ENCODE data around the gene ST6GALNAC3.

The ST6GALNAC3 gene

GRCh38 chr1:76577525-76578185 lies 503.1 kb downstream of the ST6GALNAC3 start:
- DNase-seq = no peak
- Histone ChIP-seq H2BK120ac (ENCODE audit: low read depth, low read length) (no peak overlapping the region), H3K79me1 (ENCODE audit: low read length) (no peaks in the 10 kb centered on the region), H2BK15ac (replicated peaks; ENCODE audit: low read depth) (no peak overlapping the region), H3K27ac (ENCODE audit: low read depth, low read length) (no peak overlapping the region), H3K36me3 (ENCODE audit: control insufficient read depth, insufficient read depth, low read length) (no peaks in the 10 kb centered on the region), H3K4me1 (ENCODE audit: control insufficient read depth, low read depth, low read length) (no peaks in the 10 kb centered on the region), H3K79me2 (ENCODE audit: control insufficient read depth, insufficient read depth, low read length) (no peaks in the 10 kb centered on the region), H3K56ac (ENCODE audit: low read length) (no peak overlapping the region), H3K4me2 (ENCODE audit: low read length) (no peak overlapping the region), H3K23ac (ENCODE audit: low read length) (no peak overlapping the region), H3K9ac (ENCODE audit: low read length) (no peak overlapping the region), H2BK5ac (ENCODE audit: low read length) (no peak overlapping the region), H3K4ac (ENCODE audit: low read depth, low read length) (no peak overlapping the region), H4K8ac (ENCODE audit: low read depth, low read length) (no peak overlapping the region), H3K18ac (ENCODE audit: low read length) (no peak overlapping the region), H3K4me3 (ENCODE audit: low read length) (no peak overlapping the region), H2AK5ac (ENCODE audit: low read length) (no peak overlapping the region), H4K5ac (ENCODE audit: low read length) (no peak overlapping the region), H3K27me3 (ENCODE audit: insufficient read depth, low read length, poor library complexity) (no peaks in the 10 kb centered on the region)
- no CpG with 5 or more reads among the region's 3 CpGs for WGBS (ENCODE audit: extremely low coverage, insufficient coverage, low lambda C conversion rate)

GRCh38 chr1:76580206-76580605 lies 505.7 kb downstream of the ST6GALNAC3 start:
- Histone ChIP-seq H3K27ac (ENCODE audit: low read depth, low read length) (no peak overlapping the region), H2AK5ac (ENCODE audit: low read length) (no peak overlapping the region), H3K4me2 (ENCODE audit: low read length) (no peak overlapping the region), H3K79me1 (ENCODE audit: low read length) (no peaks in the 10 kb centered on the region), H4K8ac (ENCODE audit: low read depth, low read length) (no peak overlapping the region), H3K27me3 (ENCODE audit: insufficient read depth, low read length, poor library complexity) (no peaks in the 10 kb centered on the region), H3K4me3 (ENCODE audit: low read length) (no peak overlapping the region), H3K36me3 (ENCODE audit: control insufficient read depth, insufficient read depth, low read length) (no peaks in the 10 kb centered on the region), H3K4me1 (ENCODE audit: control insufficient read depth, low read depth, low read length) (no peaks in the 10 kb centered on the region), H3K23ac (ENCODE audit: low read length) (no peak overlapping the region), H2BK120ac (ENCODE audit: low read depth, low read length) (no peak overlapping the region), H3K56ac (ENCODE audit: low read length) (no peak overlapping the region), H3K79me2 (ENCODE audit: control insufficient read depth, insufficient read depth, low read length) (no peaks in the 10 kb centered on the region), H4K5ac (ENCODE audit: low read length) (no peak overlapping the region), H3K4ac (ENCODE audit: low read depth, low read length) (no peak overlapping the region), H2BK5ac (ENCODE audit: low read length) (no peak overlapping the region), H2BK15ac (replicated peaks; ENCODE audit: low read depth) (no peak overlapping the region), H3K18ac (ENCODE audit: low read length) (no peak overlapping the region), H3K9ac (ENCODE audit: low read length) (no peak overlapping the region)
- DNase-seq = peak; percentile 8
- no CpG with 5 or more reads among the region's 2 CpGs for WGBS (ENCODE audit: extremely low coverage, insufficient coverage, low lambda C conversion rate)

- WGBS (ENCODE audit: extremely low coverage, insufficient coverage, low lambda C conversion rate) = no CpG with 5 or more reads among the region's 2 CpGs
- Histone ChIP-seq H2BK5ac (ENCODE audit: low read length) (no peak overlapping the region), H3K4me1 (ENCODE audit: control insufficient read depth, low read depth, low read length) (no peaks in the 10 kb centered on the region)
Measured at GRCh38 chr1:76581712-76582111, 507.2 kb downstream of the ST6GALNAC3 start.

GRCh38 chr1:76583235-76583868 lies 508.8 kb downstream of the ST6GALNAC3 start:
- Histone ChIP-seq H3K4me2 (ENCODE audit: low read length) (no peak overlapping the region), H3K4me3 (ENCODE audit: low read length) (no peak overlapping the region), H4K8ac (ENCODE audit: low read depth, low read length) (no peak overlapping the region), H2BK5ac (ENCODE audit: low read length) (no peak overlapping the region), H3K9ac (ENCODE audit: low read length) (no peak overlapping the region), H3K27me3 (ENCODE audit: insufficient read depth, low read length, poor library complexity) (no peaks in the 10 kb centered on the region), H3K27ac (ENCODE audit: low read depth, low read length) (no peak overlapping the region), H2BK15ac (replicated peaks; ENCODE audit: low read depth) (no peak overlapping the region), H3K23ac (ENCODE audit: low read length) (no peak overlapping the region), H4K5ac (ENCODE audit: low read length) (no peak overlapping the region), H2AK5ac (ENCODE audit: low read length) (no peak overlapping the region), H3K56ac (ENCODE audit: low read length) (no peak overlapping the region), H3K18ac (ENCODE audit: low read length) (no peak overlapping the region), H3K79me1 (ENCODE audit: low read length) (no peaks in the 10 kb centered on the region), H3K79me2 (ENCODE audit: control insufficient read depth, insufficient read depth, low read length) (no peaks in the 10 kb centered on the region), H2BK120ac (ENCODE audit: low read depth, low read length) (no peak overlapping the region), H3K4ac (ENCODE audit: low read depth, low read length) (no peak overlapping the region), H3K4me1 (ENCODE audit: control insufficient read depth, low read depth, low read length) (no peaks in the 10 kb centered on the region), H3K36me3 (ENCODE audit: control insufficient read depth, insufficient read depth, low read length) (no peaks in the 10 kb centered on the region)
- no CpG with 5 or more reads among the region's 3 CpGs for WGBS (ENCODE audit: extremely low coverage, insufficient coverage, low lambda C conversion rate)
- no peak for DNase-seq

More at GRCh38 chr1:76581712-76582111, 507.2 kb downstream of the ST6GALNAC3 start:
- H3K79me1 ChIP-seq (ENCODE audit: low read length) = no peaks in the 10 kb centered on the region
- no peak overlapping the region for H2BK120ac ChIP-seq (ENCODE audit: low read depth, low read length)
- H3K23ac ChIP-seq (ENCODE audit: low read length) = no peak overlapping the region
- H3K27ac ChIP-seq (ENCODE audit: low read depth, low read length) = no peak overlapping the region
- H3K18ac ChIP-seq (ENCODE audit: low read length) = no peak overlapping the region
- H3K9ac ChIP-seq (ENCODE audit: low read length) = no peak overlapping the region
- no peak overlapping the region for H3K56ac ChIP-seq (ENCODE audit: low read length)
- no peak overlapping the region for H2BK15ac ChIP-seq (replicated peaks; ENCODE audit: low read depth)
- H3K27me3 ChIP-seq (ENCODE audit: insufficient read depth, low read length, poor library complexity) = no peaks in the 10 kb centered on the region
- no peak overlapping the region for H4K8ac ChIP-seq (ENCODE audit: low read depth, low read length)
- no peak overlapping the region for H3K4me2 ChIP-seq (ENCODE audit: low read length)
- H2AK5ac ChIP-seq (ENCODE audit: low read length) = no peak overlapping the region
- DNase-seq = no peak
- no peaks in the 10 kb centered on the region for H3K36me3 ChIP-seq (ENCODE audit: control insufficient read depth, insufficient read depth, low read length)
- H3K4me3 ChIP-seq (ENCODE audit: low read length) = no peak overlapping the region
- no peaks in the 10 kb centered on the region for H3K79me2 ChIP-seq (ENCODE audit: control insufficient read depth, insufficient read depth, low read length)
- no peak overlapping the region for H4K5ac ChIP-seq (ENCODE audit: low read length)
- H3K4ac ChIP-seq (ENCODE audit: low read depth, low read length) = no peak overlapping the region

GRCh38 chr1:76583875-76584477 lies 509.4 kb downstream of the ST6GALNAC3 start:
- H2BK5ac ChIP-seq (ENCODE audit: low read length) = no peak overlapping the region
- H3K18ac ChIP-seq (ENCODE audit: low read length) = no peak overlapping the region
- no peak overlapping the region for H3K23ac ChIP-seq (ENCODE audit: low read length)
- DNase-seq = no peak
- H3K56ac ChIP-seq (ENCODE audit: low read length) = no peak overlapping the region
- no peak overlapping the region for H2BK120ac ChIP-seq (ENCODE audit: low read depth, low read length)
- no peak overlapping the region for H2AK5ac ChIP-seq (ENCODE audit: low read length)
- no CpG with 5 or more reads among the region's 1 CpG for WGBS (ENCODE audit: extremely low coverage, insufficient coverage, low lambda C conversion rate)
- H3K27ac ChIP-seq (ENCODE audit: low read depth, low read length) = no peak overlapping the region
- no peak overlapping the region for H3K4me2 ChIP-seq (ENCODE audit: low read length)
- H3K4ac ChIP-seq (ENCODE audit: low read depth, low read length) = no peak overlapping the region
- H3K79me2 ChIP-seq (ENCODE audit: control insufficient read depth, insufficient read depth, low read length) = no peaks in the 10 kb centered on the region
- H3K36me3 ChIP-seq (ENCODE audit: control insufficient read depth, insufficient read depth, low read length) = no peaks in the 10 kb centered on the region
- no peak overlapping the region for H2BK15ac ChIP-seq (replicated peaks; ENCODE audit: low read depth)
- H3K27me3 ChIP-seq (ENCODE audit: insufficient read depth, low read length, poor library complexity) = no peaks in the 10 kb centered on the region
- no peak overlapping the region for H3K9ac ChIP-seq (ENCODE audit: low read length)
- H4K5ac ChIP-seq (ENCODE audit: low read length) = no peak overlapping the region
- no peaks in the 10 kb centered on the region for H3K79me1 ChIP-seq (ENCODE audit: low read length)
- H3K4me1 ChIP-seq (ENCODE audit: control insufficient read depth, low read depth, low read length) = no peaks in the 10 kb centered on the region
- H4K8ac ChIP-seq (ENCODE audit: low read depth, low read length) = no peak overlapping the region
- H3K4me3 ChIP-seq (ENCODE audit: low read length) = no peak overlapping the region

All from mesendoderm (in vitro differentiated cells).